Activated CD8-positive, alpha-beta T cell treated with anti-CD3 and anti-CD28 coated beads for 36 hours (primary cell): ENCODE results near the gene SIL1. TPM values are rescaled to one million over a fixed set of nuclear protein-coding genes. Genes with fewer than 3 reads are reported as not detected.

Experiments used
- ATAC-seq: fragments of 200-7000 bp; cut with Tn5 transposase; one replicate; pipeline ENCODE4 v1.10.0; 2021; ENCODE audit warnings: mild to moderate bottlenecking, moderate library complexity
- CTCF ChIA-PET: fragments of 350-600 bp; sonication (Branson Sonifier 250); formaldehyde crosslinking; loops from one replicate; lab custom pipeline; 2021; ENCODE audit warnings: antibody characterized with exemption; lab: Charles Lee
- POLR2A ChIA-PET: fragments of 350-600 bp; sonication (Branson Sonifier 250); formaldehyde crosslinking; loops from one replicate; lab custom pipeline; 2021; ENCODE audit warnings: antibody characterized with exemption; lab: Charles Lee
- DNase-seq: peaks from one replicate; pipeline ENCODE4 v3.0.0-alpha.2; 2020
- H3K27ac Mint-ChIP-seq: one replicate; pipeline ENCODE4 v1.8.0; 2021; ENCODE audit warnings: mild to moderate bottlenecking, mixed read lengths
- H3K27me3 Mint-ChIP-seq: one replicate; pipeline ENCODE4 v1.8.0; 2021; ENCODE audit warnings: mixed read lengths
- H3K36me3 Mint-ChIP-seq: one replicate; pipeline ENCODE4 v1.8.0; 2021; ENCODE audit warnings: low read depth, mixed read lengths
- H3K4me1 Mint-ChIP-seq: one replicate; pipeline ENCODE4 v1.8.0; 2021; ENCODE audit warnings: low read depth, mixed read lengths
- H3K4me3 Mint-ChIP-seq: one replicate; pipeline ENCODE4 v1.8.0; 2021; ENCODE audit warnings: mild to moderate bottlenecking, moderate library complexity, mixed read lengths
- H3K9me3 Mint-ChIP-seq: one replicate; pipeline ENCODE4 v1.8.0; 2021; ENCODE audit warnings: mixed read lengths
- CTCF ChIP-seq: fragments of 200-600 bp; IDR thresholded peaks from one replicate; pipeline ENCODE4 v1.8.0; 2022; ENCODE audit warnings: antibody characterized with exemption, mild to moderate bottlenecking
- intact Hi-C: fragments of 100-400 bp; cut with micrococcal nuclease; formaldehyde crosslinking; loops from one replicate; pipeline ENCODE4 v1.10.0; 2022
- total RNA-seq, 2 experiments: library from RNA; stranded (reverse); gene quantifications; one replicate each; pipeline ENCODE4 v1.2.3, GENCODE V29; 2021

The SIL1 gene
- total RNA-seq, 2 experiments from 2014 or later, result 27.6 to 32.3 TPM

- H3K27ac Mint-ChIP-seq, result no peak overlapping the region
- POLR2A ChIA-PET, result no interaction called here
- intact Hi-C loops, result no loop called here
- no peaks in the 10 kb centered on the region for H3K9me3 Mint-ChIP-seq
- ATAC-seq, result no peak
- H3K36me3 Mint-ChIP-seq, result peaks cover 4% of the 10 kb centered on the region
- H3K27me3 Mint-ChIP-seq, result no peaks in the 10 kb centered on the region
- no peak overlapping the region for H3K4me3 Mint-ChIP-seq
- TF ChIP-seq CTCF, result no peak
- CTCF ChIA-PET, result no interaction called here
- no peak for DNase-seq
- no peaks in the 10 kb centered on the region for H3K4me1 Mint-ChIP-seq
These were observed 87.5 kb downstream of the SIL1 start for GRCh38 chr5:139110526-139111168.

GRCh38 chr5:139108063-139108824 lies 89.9 kb downstream of the SIL1 start:
- ChIA-PET CTCF (no interaction called here), POLR2A (no interaction called here)
- no peaks in the 10 kb centered on the region for H3K4me1 Mint-ChIP-seq
- H3K27ac Mint-ChIP-seq, result no peak overlapping the region
- no peak overlapping the region for H3K4me3 Mint-ChIP-seq
- no peaks in the 10 kb centered on the region for H3K27me3 Mint-ChIP-seq
- peaks cover under 1% of the 10 kb centered on the region for H3K36me3 Mint-ChIP-seq
- TF ChIP-seq CTCF, result no peak
- DNase-seq (no peak), ATAC-seq (no peak)
- H3K9me3 Mint-ChIP-seq, result no peaks in the 10 kb centered on the region
- intact Hi-C loops, result no loop called here

GRCh38 chr5:139105621-139106071 lies 92.5 kb downstream of the SIL1 start:
- Mint-ChIP-seq H3K27ac (no peak overlapping the region), H3K4me3 (no peak overlapping the region), H3K27me3 (no peaks in the 10 kb centered on the region), H3K36me3 (no peaks in the 10 kb centered on the region), H3K4me1 (no peaks in the 10 kb centered on the region), H3K9me3 (no peaks in the 10 kb centered on the region)
- TF ChIP-seq CTCF, result no peak
- ChIA-PET CTCF (no interaction called here), POLR2A (no interaction called here)
- ATAC-seq (no peak), DNase-seq (no peak)
- intact Hi-C loops, result no loop called here

GRCh38 chr5:139104577-139105276 lies 93.4 kb downstream of the SIL1 start:
- Mint-ChIP-seq H3K4me1 (no peaks in the 10 kb centered on the region), H3K9me3 (no peaks in the 10 kb centered on the region), H3K27me3 (no peaks in the 10 kb centered on the region), H3K27ac (no peak overlapping the region), H3K4me3 (no peak overlapping the region), H3K36me3 (no peaks in the 10 kb centered on the region)
- POLR2A ChIA-PET, result no interaction called here
- no peak for DNase-seq
- TF ChIP-seq CTCF, result no peak
- CTCF ChIA-PET, result no interaction called here
- ATAC-seq, result no peak
- intact Hi-C loops, result no loop called here

GRCh38 chr5:139103762-139104161 lies 94.4 kb downstream of the SIL1 start:
- H3K36me3 Mint-ChIP-seq, result no peaks in the 10 kb centered on the region
- ATAC-seq, result no peak
- no peak for DNase-seq
- H3K27ac Mint-ChIP-seq, result no peak overlapping the region
- CTCF ChIA-PET, result no interaction called here
- no peak overlapping the region for H3K4me3 Mint-ChIP-seq
- no peaks in the 10 kb centered on the region for H3K27me3 Mint-ChIP-seq
- POLR2A ChIA-PET, result no interaction called here
- TF ChIP-seq CTCF, result no peak
- intact Hi-C loops, result no loop called here
- no peaks in the 10 kb centered on the region for H3K4me1 Mint-ChIP-seq
- H3K9me3 Mint-ChIP-seq, result no peaks in the 10 kb centered on the region
